SH-SY5Y (cell line): ENCODE data around the gene FBXW5.

Experiments used
- GATA2 ChIP-seq: IDR thresholded peaks from 2 replicates; pipeline ENCODE4 v1.6.1; 2011; ENCODE audit warnings: mild to moderate bottlenecking, low read depth, low read length
- GATA3 ChIP-seq: IDR thresholded peaks from 2 replicates; pipeline ENCODE4 v1.6.1; 2011; ENCODE audit warnings: low read depth, mild to moderate bottlenecking, low read length, moderate library complexity

FBXW5 gene

GRCh38 chr9:136972335-136972734 is 27.8 kb upstream of the FBXW5 start:
- no peak for TF ChIP-seq GATA2
- TF ChIP-seq GATA3, result no peak

GRCh38 chr9:136971746-136972145 is 27.2 kb upstream of the FBXW5 start:
- TF ChIP-seq GATA2 (no peak), GATA3 (no peak)

- TF ChIP-seq GATA3, result no peak
- TF ChIP-seq GATA2, result no peak
Observed at GRCh38 chr9:136970361-136970760, 25.8 kb upstream of the FBXW5 start.

GRCh38 chr9:136969774-136970173 is 25.2 kb upstream of the FBXW5 start:
- TF ChIP-seq GATA2 (no peak), GATA3 (no peak)

GRCh38 chr9:136969150-136969549 is 24.6 kb upstream of the FBXW5 start:
- TF ChIP-seq GATA2 (no peak), GATA3 (no peak)

GRCh38 chr9:136968333-136969127 is 24.0 kb upstream of the FBXW5 start:
- TF ChIP-seq GATA3 (no peak), GATA2 (no peak)

GRCh38 chr9:136965771-136966484 is 21.4 kb upstream of the FBXW5 start:
- TF ChIP-seq GATA3 (no peak), GATA2 (no peak)

- TF ChIP-seq GATA2 (no peak), GATA3 (no peak)
Observed at GRCh38 chr9:136964833-136965422, 20.4 kb upstream of the FBXW5 start.

GRCh38 chr9:136964171-136964689 is 19.7 kb upstream of the FBXW5 start:
- TF ChIP-seq GATA3 (no peak), GATA2 (no peak)

GRCh38 chr9:136963751-136964150 is 19.2 kb upstream of the FBXW5 start:
- TF ChIP-seq GATA2, result no peak
- no peak for TF ChIP-seq GATA3

GRCh38 chr9:136963341-136963740 is 18.8 kb upstream of the FBXW5 start:
- TF ChIP-seq GATA2, result no peak

GRCh38 chr9:136962701-136963248 is 18.2 kb upstream of the FBXW5 start:
- TF ChIP-seq GATA2 (no peak), GATA3 (no peak)

- TF ChIP-seq GATA2 (no peak), GATA3 (no peak)
Observed at GRCh38 chr9:136962163-136962562, 17.6 kb upstream of the FBXW5 start.
